ENCODE measurements around the gene RAMP1. TPM values are rescaled to one million over a fixed set of nuclear protein-coding genes. Genes with fewer than 3 reads are reported as not detected.

The RAMP1 gene
- polyA plus RNA-seq, 1 donor, result 76.1 TPM

DNA sequence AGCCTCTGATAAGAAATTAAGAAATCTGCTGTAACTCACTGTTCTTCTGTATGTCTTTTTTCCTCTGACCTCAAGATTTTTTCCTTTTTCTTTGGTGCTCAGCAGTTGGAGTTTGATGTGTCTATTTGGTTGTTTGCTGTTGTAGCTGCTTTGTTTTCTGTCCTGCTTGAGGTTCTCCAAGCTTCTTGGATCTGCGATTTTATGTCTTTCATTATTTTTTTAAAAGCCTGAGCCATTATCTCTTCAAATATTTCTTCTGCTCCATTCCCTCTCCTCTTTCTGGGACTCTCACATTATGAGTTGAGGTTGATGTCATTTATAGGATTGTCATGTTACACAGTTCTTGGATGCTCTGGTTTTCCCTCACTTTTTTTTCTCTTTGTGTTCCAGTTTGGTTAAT is 47.7 kb downstream of the RAMP1 start:
- H3K27me3 ChIP-seq (ENCODE audit: control insufficient read depth, insufficient read depth, low read length), result no peaks in the 10 kb centered on the region
- DNase-seq, result no peak
- H3K36me3 ChIP-seq (ENCODE audit: control insufficient read depth, insufficient read depth, low read length), result peaks cover 2% of the 10 kb centered on the region
- 100% methylated on average over 1 of the region's 1 CpG for WGBS (ENCODE audit: insufficient coverage, low lambda C conversion rate)
- H3K9me3 ChIP-seq (ENCODE audit: control insufficient read depth, low read depth, low read length), result peaks cover 11% of the 10 kb centered on the region
- no peaks in the 10 kb centered on the region for H3K4me1 ChIP-seq (ENCODE audit: control insufficient read depth, insufficient read depth, low read length)
- H3K4me3 ChIP-seq (ENCODE audit: low read length), result no peak overlapping the region
- no peak overlapping the region for H3K27ac ChIP-seq (ENCODE audit: low read length)

DNA sequence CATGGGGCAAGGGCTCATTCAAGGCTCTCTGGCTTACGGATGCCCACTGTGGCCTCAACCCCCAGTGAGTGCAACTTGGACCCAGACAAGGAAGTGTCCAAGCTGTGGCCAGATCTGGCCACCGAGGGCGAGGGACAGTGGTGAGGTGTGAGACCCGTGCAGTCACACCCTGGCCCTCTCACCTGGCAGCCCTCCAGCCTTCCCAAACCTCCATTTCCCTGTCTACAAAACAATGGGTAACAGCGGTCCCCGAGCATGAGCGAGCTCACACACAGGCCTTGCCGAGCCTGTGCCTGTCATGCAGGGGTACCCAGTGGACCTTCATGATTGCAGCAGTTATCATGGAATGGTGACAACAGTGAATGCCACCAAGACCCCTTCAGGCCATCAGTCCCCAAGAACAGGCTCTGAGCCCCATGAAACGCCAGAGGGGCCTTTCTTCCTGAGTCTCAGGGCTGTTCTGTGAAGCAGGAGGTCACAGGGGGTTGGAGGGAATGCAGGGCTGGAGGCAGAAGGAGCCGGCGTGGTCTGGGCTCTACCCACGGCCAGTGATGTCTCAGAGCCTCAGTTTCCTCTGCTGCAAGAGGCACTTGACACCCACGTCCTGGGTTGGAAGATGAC is 49.8 kb downstream of the RAMP1 start:
- Histone ChIP-seq H3K36me3 (ENCODE audit: control insufficient read depth, insufficient read depth, low read length) (peaks cover 2% of the 10 kb centered on the region), H3K9me3 (ENCODE audit: control insufficient read depth, low read depth, low read length) (peaks cover 11% of the 10 kb centered on the region), H3K4me3 (ENCODE audit: low read length) (no peak overlapping the region), H3K27me3 (ENCODE audit: control insufficient read depth, insufficient read depth, low read length) (no peaks in the 10 kb centered on the region), H3K4me1 (ENCODE audit: control insufficient read depth, insufficient read depth, low read length) (no peaks in the 10 kb centered on the region), H3K27ac (ENCODE audit: low read length) (no peak overlapping the region)
- 90% methylated on average over 2 of the region's 13 CpGs for WGBS (ENCODE audit: insufficient coverage, low lambda C conversion rate)
- DNase-seq, result no peak

DNA sequence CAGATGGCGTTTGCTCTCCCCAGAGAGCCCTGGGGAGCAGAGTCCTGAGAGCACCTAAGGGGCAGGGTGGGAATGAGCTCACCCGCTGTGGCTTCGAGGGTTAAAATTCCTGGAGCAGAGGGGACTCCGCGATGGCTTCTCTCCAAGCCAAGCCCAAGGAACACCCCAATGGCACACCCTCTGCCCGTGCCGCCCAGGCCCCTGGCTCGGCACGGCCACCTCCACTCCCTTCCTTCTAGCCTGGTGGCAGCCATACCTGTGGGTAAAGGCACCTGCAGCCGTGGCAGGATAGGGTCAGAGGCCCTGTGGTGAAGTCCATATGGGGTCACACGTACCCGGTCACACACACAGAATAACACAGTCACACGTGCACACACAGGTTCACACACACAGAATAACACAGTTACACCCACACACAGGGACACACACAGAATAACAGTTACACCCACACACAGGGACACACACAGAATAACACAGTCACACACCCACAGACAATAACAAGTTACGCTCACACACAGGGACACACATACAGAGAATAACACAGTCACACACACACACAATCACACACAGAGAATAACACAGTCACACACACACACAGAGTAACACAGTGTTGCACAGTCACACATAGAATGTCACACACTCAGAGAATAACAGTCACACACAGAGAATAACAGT is 50.5 kb downstream of the RAMP1 start:
- no peak for DNase-seq

DNA sequence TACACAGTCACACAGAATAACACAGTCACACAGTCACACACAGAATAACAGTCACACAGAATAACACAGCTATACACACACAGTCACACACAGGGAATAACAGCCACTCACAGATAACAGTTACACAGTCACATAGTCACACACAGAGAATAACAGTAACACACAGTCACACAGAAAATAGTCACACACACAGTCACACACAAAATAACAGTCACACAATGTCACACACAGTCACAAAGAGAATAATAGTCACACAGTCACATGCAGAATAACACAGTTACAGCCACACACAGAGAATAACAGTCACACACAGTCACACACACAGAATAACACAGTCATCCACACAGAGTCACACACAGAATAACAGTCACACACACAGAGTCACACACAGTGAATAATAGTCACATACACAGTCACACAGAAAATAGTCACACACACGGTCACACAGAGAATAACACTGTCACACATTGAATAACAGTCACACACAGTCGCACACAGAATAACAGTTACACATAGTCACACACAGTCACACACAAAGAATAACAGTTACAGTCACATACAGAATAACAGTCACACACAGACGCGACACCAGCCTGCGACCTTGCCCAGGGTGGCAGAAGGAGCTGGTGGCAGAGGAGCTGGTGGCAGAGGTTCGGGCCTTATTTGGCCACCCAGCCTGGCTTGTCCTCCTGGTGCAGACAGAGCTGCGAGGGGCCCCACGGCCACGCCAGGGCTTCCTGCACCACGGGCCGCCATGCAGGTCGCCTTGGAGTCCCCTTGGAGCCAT is 51.3 kb downstream of the RAMP1 start:
- no CpG with 5 or more reads among the region's 12 CpGs for WGBS (ENCODE audit: insufficient coverage, low lambda C conversion rate)
- peaks cover 11% of the 10 kb centered on the region for H3K9me3 ChIP-seq (ENCODE audit: control insufficient read depth, low read depth, low read length)
- H3K4me1 ChIP-seq (ENCODE audit: control insufficient read depth, insufficient read depth, low read length), result no peaks in the 10 kb centered on the region
- no peaks in the 10 kb centered on the region for H3K27me3 ChIP-seq (ENCODE audit: control insufficient read depth, insufficient read depth, low read length)
- H3K4me3 ChIP-seq (ENCODE audit: low read length), result no peak overlapping the region
- H3K27ac ChIP-seq (ENCODE audit: low read length), result no peak overlapping the region
- H3K36me3 ChIP-seq (ENCODE audit: control insufficient read depth, insufficient read depth, low read length), result peaks cover 2% of the 10 kb centered on the region
- no peak for DNase-seq

More for the DNA sequence above, 50.5 kb downstream of the RAMP1 start:
- no peaks in the 10 kb centered on the region for H3K27me3 ChIP-seq (ENCODE audit: control insufficient read depth, insufficient read depth, low read length)
- no peak overlapping the region for H3K27ac ChIP-seq (ENCODE audit: low read length)
- no peaks in the 10 kb centered on the region for H3K4me1 ChIP-seq (ENCODE audit: control insufficient read depth, insufficient read depth, low read length)
- H3K36me3 ChIP-seq (ENCODE audit: control insufficient read depth, insufficient read depth, low read length), result peaks cover 2% of the 10 kb centered on the region
- WGBS (ENCODE audit: insufficient coverage, low lambda C conversion rate), result no CpG with 5 or more reads among the region's 14 CpGs
- no peak overlapping the region for H3K4me3 ChIP-seq (ENCODE audit: low read length)
- H3K9me3 ChIP-seq (ENCODE audit: control insufficient read depth, low read depth, low read length), result peaks cover 11% of the 10 kb centered on the region

DNA sequence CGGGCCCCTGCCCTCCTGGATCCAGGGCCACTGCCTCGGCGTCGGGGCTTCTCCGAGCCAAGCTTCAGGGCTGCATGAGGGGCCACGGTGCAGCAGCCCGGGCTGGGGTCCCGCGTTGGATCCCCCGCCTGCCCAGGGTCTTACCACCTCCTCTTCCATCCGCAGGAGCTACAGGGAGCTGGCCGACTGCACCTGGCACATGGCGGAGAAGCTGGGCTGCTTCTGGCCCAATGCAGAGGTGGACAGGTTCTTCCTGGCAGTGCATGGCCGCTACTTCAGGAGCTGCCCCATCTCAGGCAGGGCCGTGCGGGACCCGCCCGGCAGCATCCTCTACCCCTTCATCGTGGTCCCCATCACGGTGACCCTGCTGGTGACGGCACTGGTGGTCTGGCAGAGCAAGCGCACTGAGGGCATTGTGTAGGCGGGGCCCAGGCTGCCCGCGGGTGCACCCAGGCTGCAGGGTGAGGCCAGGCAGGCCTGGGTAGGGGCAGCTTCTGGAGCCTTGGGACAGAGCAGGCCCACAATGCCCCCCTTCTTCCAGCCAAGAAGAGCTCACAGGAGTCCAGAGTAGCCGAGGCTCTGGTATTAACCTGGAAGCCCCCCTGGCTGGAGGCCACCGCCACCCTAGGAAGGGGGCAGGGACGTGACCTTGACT is 52.1 kb downstream of the RAMP1 start:
- no peaks in the 10 kb centered on the region for H3K27me3 ChIP-seq (ENCODE audit: control insufficient read depth, insufficient read depth, low read length)
- no peak overlapping the region for H3K4me3 ChIP-seq (ENCODE audit: low read length)
- no CpG with 5 or more reads among the region's 28 CpGs for WGBS (ENCODE audit: insufficient coverage, low lambda C conversion rate)
- H3K9me3 ChIP-seq (ENCODE audit: control insufficient read depth, low read depth, low read length), result peaks cover 11% of the 10 kb centered on the region
- DNase-seq, result no peak
- H3K27ac ChIP-seq (ENCODE audit: low read length), result no peak overlapping the region
- H3K36me3 ChIP-seq (ENCODE audit: control insufficient read depth, insufficient read depth, low read length), result peaks cover 2% of the 10 kb centered on the region
- no peaks in the 10 kb centered on the region for H3K4me1 ChIP-seq (ENCODE audit: control insufficient read depth, insufficient read depth, low read length)

DNA sequence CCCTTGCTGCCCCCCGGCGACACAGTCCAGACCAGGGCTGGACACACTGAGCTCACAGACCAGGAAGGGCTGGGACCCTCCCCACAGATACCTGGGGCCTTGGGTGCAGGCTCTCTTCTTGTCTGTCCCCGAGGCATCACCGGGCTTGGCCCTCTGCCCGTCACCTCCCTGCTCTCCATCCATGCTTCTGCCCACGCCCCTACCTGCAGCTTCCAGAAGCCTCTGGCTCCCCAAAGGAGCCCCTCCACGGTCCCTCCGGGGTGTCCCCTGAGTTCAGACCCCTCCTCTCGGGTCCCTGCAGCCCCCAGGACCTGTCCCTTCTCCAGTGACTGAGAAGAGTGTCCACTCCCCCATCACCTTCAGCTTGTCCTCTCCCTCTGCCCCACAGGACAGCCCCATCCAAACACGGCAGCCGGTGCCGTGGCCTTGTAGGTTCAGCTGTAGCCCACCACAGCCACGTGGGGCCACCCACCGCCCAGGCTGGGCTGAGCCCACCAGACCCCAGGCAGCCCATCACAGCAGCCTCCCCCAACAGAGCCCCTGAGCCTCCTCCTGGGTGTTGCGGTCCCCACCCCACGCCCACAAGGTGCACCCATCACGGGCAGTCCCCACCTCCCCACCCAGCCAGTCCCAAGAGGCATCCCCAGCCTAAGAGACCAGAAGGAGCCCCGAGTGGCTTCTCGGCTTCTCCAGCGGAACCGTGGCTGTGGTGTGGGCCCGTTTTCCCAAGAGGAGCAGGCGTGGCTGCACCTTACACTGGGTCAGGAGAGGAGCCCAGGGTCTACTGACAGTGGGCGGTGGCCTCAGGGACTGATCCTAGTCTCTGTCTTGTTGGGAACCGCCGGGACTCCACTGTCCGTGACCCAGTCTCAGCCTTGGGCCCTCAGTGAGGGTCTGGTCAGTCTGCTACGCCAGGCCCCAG is 53.1 kb downstream of the RAMP1 start:
- H3K4me3 ChIP-seq (ENCODE audit: low read length), result no peak overlapping the region
- no peak for DNase-seq
- peaks cover 4% of the 10 kb centered on the region for H3K9me3 ChIP-seq (ENCODE audit: control insufficient read depth, low read depth, low read length)
- H3K36me3 ChIP-seq (ENCODE audit: control insufficient read depth, insufficient read depth, low read length), result peaks cover 2% of the 10 kb centered on the region
- H3K4me1 ChIP-seq (ENCODE audit: control insufficient read depth, insufficient read depth, low read length), result no peaks in the 10 kb centered on the region
- H3K27ac ChIP-seq (ENCODE audit: low read length), result no peak overlapping the region
- no peaks in the 10 kb centered on the region for H3K27me3 ChIP-seq (ENCODE audit: control insufficient read depth, insufficient read depth, low read length)
- WGBS (ENCODE audit: insufficient coverage, low lambda C conversion rate), result no CpG with 5 or more reads among the region's 28 CpGs

DNA sequence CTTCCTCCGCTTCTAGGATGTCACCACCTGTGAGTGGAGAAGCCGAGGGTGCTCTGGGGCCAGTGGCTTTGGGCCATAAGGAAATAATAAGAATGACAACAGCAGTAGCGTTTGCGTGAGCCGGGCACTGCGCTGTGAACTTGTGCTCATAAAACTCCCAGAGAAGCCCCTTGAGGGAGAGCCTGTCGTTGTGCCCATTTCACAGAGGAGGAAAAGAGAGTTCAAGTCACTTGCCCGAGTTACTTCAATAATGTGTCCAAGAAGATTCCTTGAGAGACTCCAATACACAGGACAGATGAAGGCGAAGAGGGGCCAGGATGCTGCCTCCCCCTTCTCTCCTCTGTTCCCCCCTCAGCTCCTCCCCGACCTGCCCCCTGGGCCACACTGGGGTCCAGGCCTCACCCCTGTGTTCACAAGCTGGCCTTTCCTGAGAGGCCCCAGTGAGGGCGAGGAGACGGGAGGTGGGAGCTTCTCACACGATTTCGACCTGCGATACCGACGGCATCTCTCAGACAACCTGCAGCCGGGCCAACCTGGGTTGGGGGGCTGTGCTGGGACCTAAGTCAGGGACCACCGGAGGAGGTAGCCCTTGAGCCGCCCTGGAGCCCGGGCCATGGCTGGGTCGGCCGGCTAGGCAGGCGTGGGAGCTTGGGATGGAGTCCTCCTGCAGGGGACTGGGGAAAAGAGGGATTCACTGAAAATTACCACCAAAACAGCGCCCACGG is 53.9 kb downstream of the RAMP1 start:
- Histone ChIP-seq H3K36me3 (ENCODE audit: control insufficient read depth, insufficient read depth, low read length) (peaks cover 2% of the 10 kb centered on the region), H3K4me1 (ENCODE audit: control insufficient read depth, insufficient read depth, low read length) (no peaks in the 10 kb centered on the region), H3K4me3 (ENCODE audit: low read length) (no peak overlapping the region), H3K9me3 (ENCODE audit: control insufficient read depth, low read depth, low read length) (peaks cover 4% of the 10 kb centered on the region), H3K27ac (ENCODE audit: low read length) (no peak overlapping the region), H3K27me3 (ENCODE audit: control insufficient read depth, insufficient read depth, low read length) (no peaks in the 10 kb centered on the region)
- whole genome bisulfite sequencing (ENCODE audit: insufficient coverage, low lambda C conversion rate), result no CpG with 5 or more reads among the region's 26 CpGs
- DNase-seq, result no peak

DNA sequence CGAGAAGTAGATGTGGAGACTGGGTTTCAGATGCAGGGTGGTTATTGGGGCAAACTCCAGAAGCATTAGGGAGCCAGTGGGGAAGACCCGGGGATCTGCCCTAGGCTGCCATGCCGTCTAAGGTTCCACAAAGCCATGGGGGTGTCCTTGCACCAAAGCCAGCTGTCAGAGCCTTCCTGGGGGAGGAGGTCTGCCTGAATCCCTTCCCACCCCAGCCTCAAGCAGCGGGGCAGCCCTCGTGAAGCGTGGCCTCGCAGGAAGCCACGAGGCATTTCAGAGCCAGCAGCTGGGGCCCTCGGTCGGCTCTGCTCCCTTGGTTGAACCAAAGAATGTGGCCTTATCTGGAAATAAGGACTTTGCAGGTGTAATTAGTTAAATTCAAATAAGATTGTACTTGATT is 56.2 kb downstream of the RAMP1 start:
- DNase-seq, result no peak
- no CpG with 5 or more reads among the region's 10 CpGs for WGBS (ENCODE audit: insufficient coverage, low lambda C conversion rate)

DNA sequence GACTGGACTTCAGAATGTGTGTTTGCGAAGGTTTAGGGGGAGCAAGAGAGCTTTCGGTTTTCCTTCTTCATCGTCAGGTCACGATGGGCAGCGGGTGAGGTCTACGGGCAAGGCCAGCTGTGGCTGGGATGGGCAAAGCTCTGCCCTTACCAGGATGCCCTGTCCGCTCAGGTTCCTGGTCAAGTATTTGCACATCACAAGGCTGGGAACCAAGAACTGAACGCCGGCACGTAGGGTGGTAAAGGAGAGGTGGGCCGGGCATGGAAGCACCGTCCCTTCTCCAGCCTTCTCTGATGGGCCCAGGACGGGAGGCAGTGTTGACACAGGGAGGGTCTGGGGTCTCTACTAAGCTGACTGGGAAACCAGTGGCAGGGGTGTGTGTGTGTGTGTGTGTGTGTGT is 56.9 kb downstream of the RAMP1 start:
- H3K4me1 ChIP-seq (ENCODE audit: control insufficient read depth, insufficient read depth, low read length), result no peaks in the 10 kb centered on the region
- no peaks in the 10 kb centered on the region for H3K9me3 ChIP-seq (ENCODE audit: control insufficient read depth, low read depth, low read length)
- H3K36me3 ChIP-seq (ENCODE audit: control insufficient read depth, insufficient read depth, low read length), result peaks cover 2% of the 10 kb centered on the region
- no peak overlapping the region for H3K27ac ChIP-seq (ENCODE audit: low read length)
- DNase-seq, result no peak
- H3K4me3 ChIP-seq (ENCODE audit: low read length), result no peak overlapping the region
- no peaks in the 10 kb centered on the region for H3K27me3 ChIP-seq (ENCODE audit: control insufficient read depth, insufficient read depth, low read length)
- no CpG with 5 or more reads among the region's 13 CpGs for WGBS (ENCODE audit: insufficient coverage, low lambda C conversion rate)

More for the DNA sequence above, 56.2 kb downstream of the RAMP1 start:
- H3K27me3 ChIP-seq (ENCODE audit: control insufficient read depth, insufficient read depth, low read length), result no peaks in the 10 kb centered on the region
- no peak overlapping the region for H3K27ac ChIP-seq (ENCODE audit: low read length)
- H3K36me3 ChIP-seq (ENCODE audit: control insufficient read depth, insufficient read depth, low read length), result peaks cover 2% of the 10 kb centered on the region
- H3K4me3 ChIP-seq (ENCODE audit: low read length), result no peak overlapping the region
- no peaks in the 10 kb centered on the region for H3K9me3 ChIP-seq (ENCODE audit: control insufficient read depth, low read depth, low read length)
- no peaks in the 10 kb centered on the region for H3K4me1 ChIP-seq (ENCODE audit: control insufficient read depth, insufficient read depth, low read length)
